Stimulated activated CD4-positive, alpha-beta T cell treated with anti-CD3 and anti-CD28 coated beads, Interleukin-2, amount 100 ng/mL, for 4 hours (primary cell): ENCODE results near the gene BLOC1S2.
"Not testable (repeated sequence)": the region's sequence is repeated elsewhere in the genome, so short reads cannot be mapped to it uniquely, and the experiment has no call there.

Source experiments
- DNase-seq: peaks from one replicate; pipeline ENCODE4 v3.0.0-alpha.2; 2020; ENCODE audit warnings: low read depth

The BLOC1S2 gene

GRCh38 chr10:100286051-100287033 lies at the start of gene BLOC1S2:
Gene BLOC1S2, minus strand, starts transcription at chr10:100286680. Its CDS starts 21 bp downstream, at chr10:100286659.
- peak; percentile 78 for DNase-seq

- DNase-seq: no peak
These were observed 48.3 kb upstream of the BLOC1S2 start for GRCh38 chr10:100334762-100335161.

GRCh38 chr10:100333661-100334440 lies 47.4 kb upstream of the BLOC1S2 start:
- no peak for DNase-seq

GRCh38 chr10:100333106-100333505 lies 46.6 kb upstream of the BLOC1S2 start:
- DNase-seq: no peak

- no peak for DNase-seq
These were observed 43.6 kb upstream of the BLOC1S2 start, which contains the start of gene PKD2L1 for GRCh38 chr10:100330079-100330478. Gene PKD2L1, minus strand, starts transcription at chr10:100330228. Its CDS starts 125 bp downstream, at chr10:100330103.

- no peak for DNase-seq
These were observed 41.7 kb upstream of the BLOC1S2 start for GRCh38 chr10:100328198-100328597.

GRCh38 chr10:100327718-100328009 lies 41.2 kb upstream of the BLOC1S2 start:
- no peak for DNase-seq

GRCh38 chr10:100327007-100327717 lies 40.7 kb upstream of the BLOC1S2 start:
- DNase-seq: no peak

- DNase-seq: no peak
These were observed 38.7 kb upstream of the BLOC1S2 start for GRCh38 chr10:100325158-100325557.

GRCh38 chr10:100319707-100320402 lies 33.4 kb upstream of the BLOC1S2 start:
- DNase-seq: no peak

- no peak for DNase-seq
These were observed 31.7 kb upstream of the BLOC1S2 start for GRCh38 chr10:100318207-100318606.

GRCh38 chr10:100315615-100316014 lies 29.1 kb upstream of the BLOC1S2 start:
- DNase-seq: no peak

GRCh38 chr10:100311298-100311697 lies 24.8 kb upstream of the BLOC1S2 start:
- no peak for DNase-seq

- no peak for DNase-seq
These were observed 21.2 kb upstream of the BLOC1S2 start for GRCh38 chr10:100307684-100308083.

GRCh38 chr10:100306861-100307260 lies 20.4 kb upstream of the BLOC1S2 start:
- no peak for DNase-seq

GRCh38 chr10:100304414-100304813 lies 17.9 kb upstream of the BLOC1S2 start:
- no peak for DNase-seq

- DNase-seq: no peak
These were observed 17.3 kb upstream of the BLOC1S2 start for GRCh38 chr10:100303724-100304319.

- DNase-seq: not testable (repeated sequence)
These were observed 14.6 kb upstream of the BLOC1S2 start for GRCh38 chr10:100301123-100301522.

GRCh38 chr10:100297242-100297641 lies 10.8 kb upstream of the BLOC1S2 start:
- no peak for DNase-seq

- no peak for DNase-seq
These were observed 6.6 kb upstream of the BLOC1S2 start for GRCh38 chr10:100293066-100293465.

- DNase-seq: not testable (repeated sequence)
These were observed 5.8 kb upstream of the BLOC1S2 start for GRCh38 chr10:100292300-100292699.
